HepG2 (cell line): Measurements from ENCODE around the gene GSTK1. TPM values are rescaled to one million over a fixed set of nuclear protein-coding genes. Genes with fewer than 3 reads are reported as not detected.

Source experiments
- FOSL1 ChIP-seq: sonication (generic); formaldehyde crosslinking; IDR thresholded peaks from 2 replicates; pipeline ENCODE4 v1.9.0; 2021; ENCODE audit warnings: missing genetic modification reagents, borderline replicate concordance
- FOXJ3 ChIP-seq: sonication (generic); formaldehyde crosslinking; IDR thresholded peaks from 2 replicates; pipeline ENCODE4 v1.4.0; 2020; ENCODE audit warnings: missing genetic modification reagents, mild to moderate bottlenecking, borderline replicate concordance
- FOXK2 ChIP-seq: fragments of 450-650 bp; IDR thresholded peaks from 2 replicates; pipeline ENCODE4 v1.6.1; 2016
- GTF2F1 ChIP-seq: fragments of 150-350 bp; IDR thresholded peaks from 2 replicates; pipeline ENCODE4 v1.6.1; 2014; ENCODE audit warnings: low read length
- KMT2B ChIP-seq: IDR thresholded peaks from 2 replicates; pipeline ENCODE4 v1.6.1; 2016; ENCODE audit warnings: missing genetic modification reagents, missing compliant biosample characterization
- PHF5A ChIP-seq: IDR thresholded peaks from one replicate; pipeline ENCODE4 v1.6.1; 2018; ENCODE audit warnings: low read depth, missing genetic modification reagents; ENCODE audit not compliant: unreplicated experiment
- PITX1 ChIP-seq: sonication (generic); formaldehyde crosslinking; IDR thresholded peaks from 2 replicates; pipeline ENCODE4 v1.5.1; 2020; ENCODE audit warnings: mild to moderate bottlenecking, missing genetic modification reagents
- RORA ChIP-seq: sonication (generic); formaldehyde crosslinking; IDR thresholded peaks from 2 replicates; pipeline ENCODE4 v1.5.0; 2020; ENCODE audit warnings: mild to moderate bottlenecking, missing genetic modification reagents, moderate library complexity
- SALL1 ChIP-seq: sonication (generic); formaldehyde crosslinking; IDR thresholded peaks from 2 replicates; pipeline ENCODE4 v1.8.0; 2022; ENCODE audit warnings: mild to moderate bottlenecking, missing genetic modification reagents
- SALL2 ChIP-seq: sonication (generic); formaldehyde crosslinking; IDR thresholded peaks from 2 replicates; pipeline ENCODE4 v1.8.1; 2023; ENCODE audit warnings: mild to moderate bottlenecking, missing genetic modification reagents, inconsistent platforms
- SOX13 ChIP-seq, 3 experiments: fragments of 450-650 bp in 1 of 3; sonication (generic) in 1 of 3; formaldehyde crosslinking in 1 of 3; IDR thresholded peaks in 2 of 3; conservative IDR thresholded peaks in 1 of 3; 2 replicates each; pipeline versions ENCODE4 v1.5.0 to v1.6.1; 2016 to 2020; ENCODE audit warnings: antibody characterized with exemption in 1 of 3, mild to moderate bottlenecking in 1 of 3, missing compliant biosample characterization in 1 of 3, missing genetic modification reagents in 1 of 3, moderate library complexity in 1 of 3
- SP4 ChIP-seq: sonication (generic); formaldehyde crosslinking; IDR thresholded peaks from 2 replicates; pipeline ENCODE4 v1.8.1; 2023; ENCODE audit warnings: mild to moderate bottlenecking, missing genetic modification reagents
- XBP1 ChIP-seq: sonication (generic); formaldehyde crosslinking; IDR thresholded peaks from 2 replicates; pipeline ENCODE4 v1.5.0; 2020; ENCODE audit warnings: missing genetic modification reagents
- ZBTB8A ChIP-seq: sonication (generic); formaldehyde crosslinking; IDR thresholded peaks from 2 replicates; pipeline ENCODE4 v1.4.0; 2020; ENCODE audit warnings: mild to moderate bottlenecking, low read depth, missing genetic modification reagents, borderline replicate concordance
- ZMYM4 ChIP-seq: sonication (generic); formaldehyde crosslinking; IDR thresholded peaks from 2 replicates; pipeline ENCODE4 v1.8.1; 2023; ENCODE audit warnings: mild to moderate bottlenecking, missing genetic modification reagents
- ZNF3 ChIP-seq: IDR thresholded peaks from 2 replicates; pipeline ENCODE4 v1.7.0; 2017; ENCODE audit warnings: inconsistent platforms
- ZNF720 ChIP-seq: sonication (generic); formaldehyde crosslinking; IDR thresholded peaks from 2 replicates; pipeline ENCODE4 v1.4.0; 2020; ENCODE audit warnings: missing genetic modification reagents
- ZNF772 ChIP-seq: sonication (generic); formaldehyde crosslinking; IDR thresholded peaks from 2 replicates; pipeline ENCODE4 v1.5.0; 2020; ENCODE audit warnings: mild to moderate bottlenecking, missing genetic modification reagents
- ZNF878 ChIP-seq: sonication (generic); formaldehyde crosslinking; IDR thresholded peaks from 2 replicates; pipeline ENCODE4 v1.8.1; 2023; ENCODE audit warnings: mild to moderate bottlenecking, missing genetic modification reagents, moderate library complexity
- ZSCAN29 ChIP-seq: sonication (generic); formaldehyde crosslinking; conservative IDR thresholded peaks from 2 replicates; pipeline ENCODE4 v1.4.0; 2020; ENCODE audit warnings: mild to moderate bottlenecking, missing genetic modification reagents
- polyA plus RNA-seq, 8 experiments: library from polyadenylated mRNA; depleted of rRNA in 3 of 8; stranded (reverse) in 7 of 8; unstranded in 1 of 8; fragments of >200 nt; fragmentation: Illumina TruSeq in 4 of 8; extraction: Trizol in 4 of 8; gene quantifications; 2 replicates each; pipeline versions ENCODE4 v1.2.1 to v1.2.3, GENCODE V29; 2011 to 2016; ENCODE audit warnings: low read depth in 4 of 8, missing spikeins in 1 of 8, mixed read lengths in 1 of 8; ENCODE audit not compliant: insufficient read depth in 1 of 8
- total RNA-seq, 5 experiments: library from RNA; depleted of rRNA; stranded (reverse); fragments of >200 nt; fragmentation: Illumina TruSeq; extraction: Trizol; gene quantifications; 2 replicates each; pipeline ENCODE4 v1.2.3, GENCODE V29; 2016; ENCODE audit warnings: low read depth in 1 of 5
- TF ChIP-seq, protein P1 (sequence below): IDR thresholded peaks from 2 replicates; pipeline ENCODE4 v1.6.1; 2016; ENCODE audit warnings: low read depth, borderline replicate concordance
- TF ChIP-seq, protein P2 (sequence below): sonication (generic); formaldehyde crosslinking; IDR thresholded peaks from 2 replicates; pipeline ENCODE4 v1.8.0; 2022; ENCODE audit warnings: missing genetic modification reagents, mild to moderate bottlenecking, borderline replicate concordance
- TF ChIP-seq, protein P3 (sequence below): sonication (generic); formaldehyde crosslinking; IDR thresholded peaks from 2 replicates; pipeline ENCODE4 v1.4.0; 2020; ENCODE audit warnings: missing genetic modification reagents; ENCODE audit errors: not compliant biosample characterization
- TF ChIP-seq, protein P4 (sequence below), 2 experiments: IDR thresholded peaks; 2 replicates each; pipeline ENCODE4 v1.6.1; 2011 to 2012; ENCODE audit warnings: low read length in 2 of 2, borderline replicate concordance in 1 of 2, low read depth in 1 of 2, mild to moderate bottlenecking in 1 of 2, moderate library complexity in 1 of 2

The GSTK1 gene
- total and polyA plus RNA-seq, 2 of the 13 experiments (the other 11 are each of a cell fraction or from before 2014, with no cell fraction given) = 64.6 to 92.1 TPM

DNA sequence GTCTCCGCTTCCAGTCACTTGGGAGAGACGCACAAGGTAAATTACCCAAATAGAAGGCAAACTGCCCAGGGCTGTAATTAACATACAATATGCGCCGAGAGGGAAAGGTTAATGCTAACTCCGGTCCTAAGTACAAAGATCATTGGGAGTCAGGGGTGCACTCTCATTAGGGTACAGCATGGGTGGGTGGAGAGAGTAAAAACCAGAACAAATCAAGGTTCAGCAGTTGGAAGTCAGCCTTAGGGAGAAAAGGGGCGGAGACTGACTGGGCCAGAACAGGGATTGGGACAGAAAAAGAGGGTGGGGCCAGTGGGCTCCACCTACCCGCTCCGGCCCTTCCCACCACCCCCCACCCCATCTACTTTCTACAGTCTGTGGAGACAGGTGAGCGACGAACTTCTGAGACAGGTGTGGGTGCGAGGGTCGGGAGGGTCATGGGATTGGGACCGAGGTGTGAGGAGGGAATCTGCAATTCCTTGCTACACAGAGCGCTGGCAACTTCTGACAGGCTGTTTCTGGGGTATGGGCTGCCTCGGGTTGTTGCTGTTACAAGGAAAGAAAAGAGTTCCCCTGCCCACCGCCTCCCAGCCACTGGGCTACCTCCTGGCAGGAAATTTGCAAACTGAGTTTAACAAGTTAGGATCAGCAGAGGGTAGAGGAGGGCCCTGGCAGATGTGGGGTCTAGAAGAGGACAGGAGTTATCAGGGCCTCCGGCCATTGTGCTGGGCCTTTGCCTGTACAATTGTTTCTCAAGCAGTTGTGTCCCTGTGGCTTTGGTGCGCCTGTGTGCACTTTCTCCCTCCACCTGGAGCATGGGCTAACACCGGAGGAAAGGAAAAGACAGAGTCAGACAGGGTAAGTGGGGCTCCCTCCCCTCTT, 21.6 kb downstream of the GSTK1 start, which contains the start of gene TMEM139 (continued):
- TF ChIP-seq, protein P1, sequence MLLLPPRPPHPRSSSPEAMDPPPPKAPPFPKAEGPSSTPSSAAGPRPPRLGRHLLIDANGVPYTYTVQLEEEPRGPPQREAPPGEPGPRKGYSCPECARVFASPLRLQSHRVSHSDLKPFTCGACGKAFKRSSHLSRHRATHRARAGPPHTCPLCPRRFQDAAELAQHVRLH (CRISPR knock-in tag) = no peak
- peak; percentile 52; the same call in 1 of the 2 replicates for TF ChIP-seq SALL1
- TF ChIP-seq, protein P2, sequence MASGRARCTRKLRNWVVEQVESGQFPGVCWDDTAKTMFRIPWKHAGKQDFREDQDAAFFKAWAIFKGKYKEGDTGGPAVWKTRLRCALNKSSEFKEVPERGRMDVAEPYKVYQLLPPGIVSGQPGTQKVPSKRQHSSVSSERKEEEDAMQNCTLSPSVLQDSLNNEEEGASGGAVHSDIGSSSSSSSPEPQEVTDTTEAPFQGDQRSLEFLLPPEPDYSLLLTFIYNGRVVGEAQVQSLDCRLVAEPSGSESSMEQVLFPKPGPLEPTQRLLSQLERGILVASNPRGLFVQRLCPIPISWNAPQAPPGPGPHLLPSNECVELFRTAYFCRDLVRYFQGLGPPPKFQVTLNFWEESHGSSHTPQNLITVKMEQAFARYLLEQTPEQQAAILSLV = no peak
- peak; percentile 78 for TF ChIP-seq PITX1 (CRISPR knock-in tag)
- no peak for TF ChIP-seq PHF5A (CRISPR knock-in tag)
- peak; percentile 22; the same call in 1 of the 2 replicates for TF ChIP-seq KMT2B
- TF ChIP-seq, protein P3, sequence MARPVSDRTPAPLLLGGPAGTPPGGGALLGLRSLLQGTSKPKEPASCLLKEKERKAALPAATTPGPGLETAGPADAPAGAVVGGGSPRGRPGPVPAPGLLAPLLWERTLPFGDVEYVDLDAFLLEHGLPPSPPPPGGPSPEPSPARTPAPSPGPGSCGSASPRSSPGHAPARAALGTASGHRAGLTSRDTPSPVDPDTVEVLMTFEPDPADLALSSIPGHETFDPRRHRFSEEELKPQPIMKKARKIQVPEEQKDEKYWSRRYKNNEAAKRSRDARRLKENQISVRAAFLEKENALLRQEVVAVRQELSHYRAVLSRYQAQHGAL = no peak
- no peak for TF ChIP-seq ZNF878
- no peak for TF ChIP-seq ZNF720 (CRISPR knock-in tag)
- TF ChIP-seq GTF2F1 = no peak
- TF ChIP-seq, protein P4, sequence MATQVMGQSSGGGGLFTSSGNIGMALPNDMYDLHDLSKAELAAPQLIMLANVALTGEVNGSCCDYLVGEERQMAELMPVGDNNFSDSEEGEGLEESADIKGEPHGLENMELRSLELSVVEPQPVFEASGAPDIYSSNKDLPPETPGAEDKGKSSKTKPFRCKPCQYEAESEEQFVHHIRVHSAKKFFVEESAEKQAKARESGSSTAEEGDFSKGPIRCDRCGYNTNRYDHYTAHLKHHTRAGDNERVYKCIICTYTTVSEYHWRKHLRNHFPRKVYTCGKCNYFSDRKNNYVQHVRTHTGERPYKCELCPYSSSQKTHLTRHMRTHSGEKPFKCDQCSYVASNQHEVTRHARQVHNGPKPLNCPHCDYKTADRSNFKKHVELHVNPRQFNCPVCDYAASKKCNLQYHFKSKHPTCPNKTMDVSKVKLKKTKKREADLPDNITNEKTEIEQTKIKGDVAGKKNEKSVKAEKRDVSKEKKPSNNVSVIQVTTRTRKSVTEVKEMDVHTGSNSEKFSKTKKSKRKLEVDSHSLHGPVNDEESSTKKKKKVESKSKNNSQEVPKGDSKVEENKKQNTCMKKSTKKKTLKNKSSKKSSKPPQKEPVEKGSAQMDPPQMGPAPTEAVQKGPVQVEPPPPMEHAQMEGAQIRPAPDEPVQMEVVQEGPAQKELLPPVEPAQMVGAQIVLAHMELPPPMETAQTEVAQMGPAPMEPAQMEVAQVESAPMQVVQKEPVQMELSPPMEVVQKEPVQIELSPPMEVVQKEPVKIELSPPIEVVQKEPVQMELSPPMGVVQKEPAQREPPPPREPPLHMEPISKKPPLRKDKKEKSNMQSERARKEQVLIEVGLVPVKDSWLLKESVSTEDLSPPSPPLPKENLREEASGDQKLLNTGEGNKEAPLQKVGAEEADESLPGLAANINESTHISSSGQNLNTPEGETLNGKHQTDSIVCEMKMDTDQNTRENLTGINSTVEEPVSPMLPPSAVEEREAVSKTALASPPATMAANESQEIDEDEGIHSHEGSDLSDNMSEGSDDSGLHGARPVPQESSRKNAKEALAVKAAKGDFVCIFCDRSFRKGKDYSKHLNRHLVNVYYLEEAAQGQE (IDR thresholded peaks at IDR 0.05; ENCODE audit: borderline replicate concordance in 1 of 2, low read depth in 1 of 2, low read length in 2 of 2) = 0 out of 4 replicates have a peak, but pooled peaks of 1 of the 2 experiments have one; percentile 38
- TF ChIP-seq ZNF772 (CRISPR knock-in tag) = no peak
- TF ChIP-seq ZBTB8A (CRISPR knock-in tag) = no peak
- TF ChIP-seq FOXJ3 (CRISPR knock-in tag) = no peak
- TF ChIP-seq FOXK2 = no peak
- TF ChIP-seq SALL2 (CRISPR knock-in tag) = 0 out of 2 replicates have a peak, but pooled peaks have one; percentile 38
- peak; percentile 59; the same call in 1 of the 2 replicates for TF ChIP-seq ZMYM4 (CRISPR knock-in tag)
- TF ChIP-seq ZNF3 (CRISPR knock-in tag) = no peak
- TF ChIP-seq SP4 (CRISPR knock-in tag) = peak; percentile 49; the same call in 1 of the 2 replicates
- no peak for TF ChIP-seq XBP1 (CRISPR knock-in tag)
- no peak for TF ChIP-seq FOSL1 (CRISPR knock-in tag)
- no peak for TF ChIP-seq SOX13 (IDR thresholded peaks at IDR 0.05)
- TF ChIP-seq SOX13 (CRISPR knock-in tag; conservative IDR thresholded peaks at IDR 0.05 in 1 of 2, IDR thresholded peaks at IDR 0.05 in 1 of 2) = 0 out of 4 replicates have a peak, but pooled peaks of 1 of the 2 experiments have one; percentile 54
- TF ChIP-seq ZSCAN29 (CRISPR knock-in tag) = peak; percentile 10; the same call in 1 of the 2 replicates
- TF ChIP-seq RORA (CRISPR knock-in tag) = no peak
